K562 (cell line): Measurements from ENCODE around the gene ATXN10. TPM values are rescaled to one million over a fixed set of nuclear protein-coding genes. Genes with fewer than 3 reads are reported as not detected.

Experiments used
- ATAC-seq: fragments of 200-7000 bp; cut with Tn5 transposase; 3 replicates; pipeline ENCODE4 v1.9.1; 2020; ENCODE audit warnings: moderate library complexity
- BruUV-seq: library from RNA; stranded (reverse); fragments of 400-500 nt; replicated peaks from 2 replicates; lab custom pipeline; 2021; lab: Mats Ljungman, UMichigan
- CTCF ChIA-PET: fragments of 300-600 bp; formaldehyde crosslinking; extraction: SDS; loops from one replicate; lab custom pipeline; 2021; ENCODE audit warnings: low intra/inter-chr PET ratio; lab: Yijun Ruan, JAX
- POLR2A ChIA-PET: fragments of 300-600, 350-650 bp; sonication (Branson Sonifier 250); formaldehyde crosslinking; extraction: SDS; loops from one replicate; lab custom pipeline; 2021; ENCODE audit warnings: antibody characterized with exemption, inconsistent platforms; lab: Yijun Ruan, JAX
- DNase-seq, 4 experiments: peaks; one replicate each; pipeline versions ENCODE4 v3.0.0 to v3.0.0-alpha.2; 2011 to 2018; ENCODE audit warnings: low spot score in 3 of 4, mixed read lengths in 3 of 4; ENCODE audit errors: extremely low read depth in 1 of 4
- FAIRE-seq: peaks from 2 replicates; lab custom pipeline; 2011; peaks lifted over from hg19 to GRCh38; lab: Jason Lieb, UNC
- H2AFZ ChIP-seq: 2 replicates; pipeline ENCODE4 v1.6.0; 2011; ENCODE audit warnings: low read depth, low read length, control low read depth, inconsistent platforms
- H3K27ac ChIP-seq: fragments of 200-600 bp; 3 replicates; pipeline ENCODE4 v1.8.0; 2011; ENCODE audit warnings: low read depth, mild to moderate bottlenecking, control low read depth, inconsistent platforms, low read length, moderate library complexity, mixed read lengths; ENCODE audit errors: extremely low read depth
- H3K27me3 ChIP-seq, 2 experiments: fragments of 300-600 bp in 1 of 2; 2 replicates in 1 of 2; 3 replicates in 1 of 2; pipeline versions ENCODE4 v1.6.0 to v1.8.0; 2011; ENCODE audit warnings: inconsistent platforms in 2 of 2, low read length in 2 of 2, mild to moderate bottlenecking in 1 of 2, mixed read lengths in 1 of 2, moderate library complexity in 1 of 2; ENCODE audit not compliant: control insufficient read depth in 2 of 2, insufficient read depth in 2 of 2
- H3K36me3 ChIP-seq: fragments of 300-600 bp; 3 replicates; pipeline ENCODE4 v1.8.0; 2011; ENCODE audit warnings: mild to moderate bottlenecking, low read length, inconsistent platforms; ENCODE audit not compliant: control insufficient read depth, insufficient read depth
- H3K4me1 ChIP-seq, 2 experiments: fragments of 200-600 bp in 1 of 2; replicated peaks in 1 of 2; 2 replicates in 1 of 2; 3 replicates in 1 of 2; pipeline versions ENCODE4 v1.5.1 to v1.8.0; 2011; ENCODE audit warnings: inconsistent platforms in 2 of 2, low read length in 2 of 2, mild to moderate bottlenecking in 1 of 2, mixed read lengths in 1 of 2, moderate library complexity in 1 of 2; ENCODE audit not compliant: control insufficient read depth in 2 of 2, insufficient read depth in 2 of 2
- H3K4me2 ChIP-seq: 2 replicates; pipeline ENCODE4 v1.6.1; 2011; ENCODE audit warnings: low read length, control low read depth, inconsistent platforms, mixed read lengths; ENCODE audit not compliant: insufficient read depth
- H3K4me3 ChIP-seq: fragments of 200-600 bp; sonication (generic), shearing (Covaris generic); 2 replicates; pipeline ENCODE4 v1.5.1; 2016; ENCODE audit warnings: control low read depth, inconsistent platforms
- H3K79me2 ChIP-seq: fragments of 200-600 bp; 3 replicates; pipeline ENCODE4 v1.8.0; 2011; ENCODE audit warnings: low read length, inconsistent platforms; ENCODE audit not compliant: control insufficient read depth, insufficient read depth
- H3K9ac ChIP-seq, 2 experiments: 2 replicates each; pipeline versions ENCODE4 v1.6.0 to v1.6.1; 2011; ENCODE audit warnings: low read depth in 2 of 2, low read length in 2 of 2, control low read depth in 1 of 2, inconsistent platforms in 1 of 2, mild to moderate bottlenecking in 1 of 2, mixed read lengths in 1 of 2; ENCODE audit not compliant: insufficient read depth in 1 of 2
- H3K9me1 ChIP-seq: one replicate; pipeline ENCODE4 v1.6.0; 2011; ENCODE audit warnings: inconsistent platforms, mild to moderate bottlenecking, low read length, moderate library complexity; ENCODE audit not compliant: control insufficient read depth, insufficient read depth
- H3K9me3 ChIP-seq: replicated peaks from 2 replicates; pipeline ENCODE4 v1.5.1; 2011; ENCODE audit warnings: low read depth, low read length, inconsistent platforms; ENCODE audit not compliant: control insufficient read depth, insufficient read depth
- H4K20me1 ChIP-seq: replicated peaks from 2 replicates; pipeline ENCODE4 v1.6.1; 2011; ENCODE audit warnings: low read length, inconsistent platforms, mixed read lengths; ENCODE audit not compliant: control insufficient read depth, insufficient read depth
- CBX8 ChIP-seq: fragments of 200-600 bp; sonication (generic); IDR thresholded peaks from 2 replicates; pipeline ENCODE4 v1.6.1; 2012; ENCODE audit warnings: borderline replicate concordance, mixed run types, low read depth, mild to moderate bottlenecking, moderate library complexity, mixed read lengths, low read length, control low read depth, inconsistent platforms; ENCODE audit not compliant: poor library complexity, severe bottlenecking; ENCODE audit errors: extremely low read depth
- CREM ChIP-seq: IDR thresholded peaks from 2 replicates; pipeline ENCODE4 v1.6.1; 2014; ENCODE audit warnings: antibody characterized with exemption, low read depth
- HDAC6 ChIP-seq: IDR thresholded peaks from 2 replicates; pipeline ENCODE4 v1.6.1; 2012; ENCODE audit warnings: low read depth, mild to moderate bottlenecking, control low read depth, inconsistent platforms, low read length, moderate library complexity
- SPI1 ChIP-seq: IDR thresholded peaks from 2 replicates; pipeline ENCODE4 v1.6.1; 2011; ENCODE audit warnings: low read depth, low read length, control low read depth, borderline replicate concordance
- TRIM24 ChIP-seq, 2 experiments: fragments of 450-650 bp; IDR thresholded peaks; 2 replicates each; pipeline ENCODE4 v1.6.1; 2016
- ZBTB33 ChIP-seq: sonication (generic); formaldehyde crosslinking; IDR thresholded peaks from 2 replicates; pipeline ENCODE4 v1.8.1; 2023; ENCODE audit warnings: mild to moderate bottlenecking, missing genetic modification reagents
- ZNF277 ChIP-seq: fragments of 250-450 bp; sonication (Bioruptor Pico); IDR thresholded peaks from 2 replicates; pipeline ENCODE4 v1.8.0; 2022; ENCODE audit warnings: inconsistent platforms, mild to moderate bottlenecking, moderate library complexity, borderline replicate concordance
- WGBS: fragments of 100-300 bp; shearing (Covaris generic); methylation state at CpG from one replicate; pipeline ENCODE4 v1.1.6; 2016; ENCODE audit warnings: low coverage, mixed read lengths; ENCODE audit not compliant: insufficient coverage; ENCODE audit errors: missing lambda C conversion rate; 5-methylcytosine and 5-hydroxymethylcytosine counted together
- in situ Hi-C: fragments of 300-500 bp; cut with MboI; formaldehyde crosslinking; loops from 4 replicates; pipeline ENCODE4 v1.15.0; 2018; ENCODE audit warnings: inconsistent platforms, mixed read lengths
- intact Hi-C: fragments of 100-400 bp; cut with micrococcal nuclease; formaldehyde crosslinking; loops from 2 replicates; pipeline ENCODE4 v1.14.2; 2022
- polyA plus RNA-seq, 8 experiments: library from polyadenylated mRNA; depleted of rRNA in 4 of 8; stranded (reverse) in 5 of 8; unstranded in 3 of 8; fragments of >200 nt; fragmentation: Nextera tagmentation in 2 of 8; fragmentation: Illumina TruSeq in 1 of 8; extraction: Ambion mirVana in 2 of 8; extraction: Trizol in 1 of 8; gene quantifications; 2 replicates each; pipeline versions ENCODE4 v1.2.1 to v1.2.3, GENCODE V29; 2011 to 2014; ENCODE audit warnings: inconsistent platforms in 1 of 8, missing spikeins in 1 of 8
- total RNA-seq, 7 experiments: library from RNA; depleted of rRNA in 6 of 7; stranded (reverse); fragments of >200 nt in 6 of 7; fragmentation: Illumina TruSeq in 2 of 7; extraction: Trizol in 2 of 7; gene quantifications; 2 replicates each; pipeline versions ENCODE4 v1.2.1 to v1.2.3, GENCODE V29; 2011 to 2021; ENCODE audit warnings: low replicate concordance in 1 of 7
- TF ChIP-seq, protein P1 (sequence below): fragments of 250-450 bp; sonication (Bioruptor Pico); IDR thresholded peaks from 2 replicates; pipeline ENCODE4 v1.5.0; 2020; ENCODE audit warnings: mild to moderate bottlenecking

ATXN10 gene
- total and polyA plus RNA-seq, 9 of the 15 experiments (the other 6 are each of a cell fraction or from before 2014, with no cell fraction given) = 11.5 to 190 (median 33.6) TPM

GRCh38 chr22:45783690-45784089 lies 112.1 kb downstream of the ATXN10 start:
- no peaks in the 10 kb centered on the region for H3K79me2 ChIP-seq
- no peak overlapping the region for H3K27ac ChIP-seq
- DNase-seq = no peak
- no peak overlapping the region for H2AFZ ChIP-seq
- no peak for TF ChIP-seq TRIM24 (IDR thresholded peaks at IDR 0.05)
- intact Hi-C loops (no loop called here), in situ Hi-C loops (no loop called here)
- H3K4me3 ChIP-seq = no peak overlapping the region
- no peaks in the 10 kb centered on the region for H3K4me1 ChIP-seq
- no peak overlapping the region for H3K9ac ChIP-seq
- WGBS = 73% methylated on average over 4 of the region's 6 CpGs
- no peak overlapping the region for H3K4me2 ChIP-seq
- no peaks in the 10 kb centered on the region for H3K27me3 ChIP-seq
- POLR2A ChIA-PET = no interaction called here
- H3K9me1 ChIP-seq = no peaks in the 10 kb centered on the region
- CTCF ChIA-PET = no interaction called here
- FAIRE-seq = no peak
- BruUV-seq = no TSS peak
- H4K20me1 ChIP-seq = peaks cover 3% of the 10 kb centered on the region; the same call in 1 of the 2 replicates
- ATAC-seq = no peak
- no peaks in the 10 kb centered on the region for H3K36me3 ChIP-seq
- no peaks in the 10 kb centered on the region for H3K9me3 ChIP-seq

DNA sequence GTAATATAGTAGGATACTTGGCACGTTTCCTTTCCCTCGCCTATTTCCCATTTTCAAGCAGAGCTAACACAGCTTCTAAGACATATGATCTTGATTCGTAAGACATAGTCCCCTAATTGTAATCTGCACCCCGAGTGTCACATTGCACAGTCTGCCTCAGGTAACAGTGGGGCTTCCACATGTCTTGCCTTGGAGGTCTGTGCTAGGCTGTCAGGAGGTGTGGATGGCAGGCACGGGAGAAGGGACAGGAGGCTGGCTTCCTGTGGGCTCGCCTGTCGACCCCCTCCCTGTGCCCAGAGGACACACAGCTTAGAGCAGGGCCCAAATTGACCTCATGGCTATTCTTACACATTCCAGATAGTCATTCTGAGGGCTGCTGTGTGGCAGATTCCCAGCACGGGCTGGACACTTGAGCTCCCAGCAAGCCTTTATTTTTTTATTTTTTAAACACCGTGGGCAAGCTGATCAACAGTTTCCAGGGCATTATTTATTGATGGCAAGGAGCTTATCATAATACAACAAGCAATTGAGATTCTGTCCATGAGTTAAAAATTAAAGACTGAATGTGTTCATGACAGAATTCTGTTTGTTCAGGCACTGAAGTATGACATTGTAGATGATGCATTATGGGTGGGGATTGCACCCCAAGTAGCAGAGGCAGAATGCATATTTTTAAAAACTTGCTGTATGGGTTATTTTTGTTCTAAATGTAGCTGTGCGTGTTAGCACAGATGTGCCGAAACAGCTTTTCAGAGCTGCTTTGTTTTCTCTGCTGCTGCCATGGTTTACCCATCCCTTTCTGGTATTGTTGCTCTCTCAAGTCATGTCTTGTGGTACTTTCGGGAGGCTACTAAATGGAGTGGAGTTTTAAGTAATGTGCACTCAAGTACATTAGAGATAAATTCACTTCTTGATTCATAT lies 113.0 kb downstream of the ATXN10 start:
- in situ Hi-C loops = no loop called here
- intact Hi-C loops = no loop called here
- H3K4me2 ChIP-seq = no peak overlapping the region
- no peak overlapping the region for H3K9ac ChIP-seq
- WGBS = 62% methylated on average over 11 of the region's 12 CpGs
- peaks cover 3% of the 10 kb centered on the region; the same call in 1 of the 2 replicates for H4K20me1 ChIP-seq
- no peaks in the 10 kb centered on the region for H3K27me3 ChIP-seq
- H3K79me2 ChIP-seq = no peaks in the 10 kb centered on the region
- no TSS peak for BruUV-seq
- H3K4me1 ChIP-seq = no peaks in the 10 kb centered on the region
- ChIA-PET CTCF (no interaction called here), POLR2A (no interaction called here)
- H3K27ac ChIP-seq = no peak overlapping the region
- H3K36me3 ChIP-seq = no peaks in the 10 kb centered on the region
- DNase-seq (no peak), FAIRE-seq (no peak), ATAC-seq (no peak)
- no peaks in the 10 kb centered on the region for H3K9me1 ChIP-seq
- no peaks in the 10 kb centered on the region for H3K9me3 ChIP-seq
- no peak overlapping the region for H3K4me3 ChIP-seq
- H2AFZ ChIP-seq = no peak overlapping the region
- TF ChIP-seq, protein P1, sequence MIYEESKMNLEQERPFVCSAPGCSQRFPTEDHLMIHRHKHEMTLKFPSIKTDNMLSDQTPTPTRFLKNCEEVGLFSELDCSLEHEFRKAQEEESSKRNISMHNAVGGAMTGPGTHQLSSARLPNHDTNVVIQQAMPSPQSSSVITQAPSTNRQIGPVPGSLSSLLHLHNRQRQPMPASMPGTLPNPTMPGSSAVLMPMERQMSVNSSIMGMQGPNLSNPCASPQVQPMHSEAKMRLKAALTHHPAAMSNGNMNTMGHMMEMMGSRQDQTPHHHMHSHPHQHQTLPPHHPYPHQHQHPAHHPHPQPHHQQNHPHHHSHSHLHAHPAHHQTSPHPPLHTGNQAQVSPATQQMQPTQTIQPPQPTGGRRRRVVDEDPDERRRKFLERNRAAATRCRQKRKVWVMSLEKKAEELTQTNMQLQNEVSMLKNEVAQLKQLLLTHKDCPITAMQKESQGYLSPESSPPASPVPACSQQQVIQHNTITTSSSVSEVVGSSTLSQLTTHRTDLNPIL (CRISPR knock-in tag) = no peak
- TF ChIP-seq HDAC6 = no peak
- no peak for TF ChIP-seq ZNF277 (CRISPR knock-in tag)
- TF ChIP-seq CBX8 = no peak
- TF ChIP-seq SPI1 = no peak
- no peak for TF ChIP-seq CREM
- TF ChIP-seq ZBTB33 = no peak
